GM13977 (cell line): ENCODE measurements around the gene STK38.

Experiments used
- DNase-seq: peaks from one replicate; pipeline ENCODE4 v3.0.0; 2012; ENCODE audit warnings: low spot score
- in situ Hi-C: fragments of 300-500 bp; cut with MboI; formaldehyde crosslinking; loops from one replicate; pipeline ENCODE4 v1.12.0; 2022; ENCODE audit warnings: low sequenced_read_pairs, low pct_unique_long_range_greater_than_20kb, mixed read lengths, inconsistent platforms; ENCODE audit not compliant: unreplicated experiment
- TF ChIP-seq, protein P1 (sequence below): IDR thresholded peaks from 2 replicates; pipeline ENCODE4 v1.5.1; 2012; ENCODE audit warnings: mild to moderate bottlenecking, control low read depth; ENCODE audit not compliant: insufficient read depth; ENCODE audit errors: extremely low read depth, missing control alignments

Gene STK38

DNA sequence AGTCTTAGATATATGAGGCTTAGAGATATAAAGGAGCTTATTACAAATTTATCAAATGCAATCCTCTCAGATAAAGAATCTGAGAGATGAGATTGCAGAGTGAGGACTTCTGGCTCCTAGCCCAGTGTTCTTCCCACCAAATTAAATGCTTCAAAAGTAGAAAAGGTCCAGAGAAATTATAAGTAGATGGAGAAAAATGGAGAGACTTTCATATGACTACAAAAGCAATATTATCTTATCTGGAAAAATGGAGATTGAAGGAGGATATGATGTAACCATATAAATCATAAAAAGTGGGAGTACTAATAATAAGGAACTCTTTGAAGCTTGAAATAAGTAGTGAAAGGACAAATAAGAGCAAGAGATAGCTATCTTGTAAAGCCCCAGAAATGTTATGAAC, 101.7 kb downstream of the STK38 start:
- in situ Hi-C loops, result no loop called here
- TF ChIP-seq, protein P1, sequence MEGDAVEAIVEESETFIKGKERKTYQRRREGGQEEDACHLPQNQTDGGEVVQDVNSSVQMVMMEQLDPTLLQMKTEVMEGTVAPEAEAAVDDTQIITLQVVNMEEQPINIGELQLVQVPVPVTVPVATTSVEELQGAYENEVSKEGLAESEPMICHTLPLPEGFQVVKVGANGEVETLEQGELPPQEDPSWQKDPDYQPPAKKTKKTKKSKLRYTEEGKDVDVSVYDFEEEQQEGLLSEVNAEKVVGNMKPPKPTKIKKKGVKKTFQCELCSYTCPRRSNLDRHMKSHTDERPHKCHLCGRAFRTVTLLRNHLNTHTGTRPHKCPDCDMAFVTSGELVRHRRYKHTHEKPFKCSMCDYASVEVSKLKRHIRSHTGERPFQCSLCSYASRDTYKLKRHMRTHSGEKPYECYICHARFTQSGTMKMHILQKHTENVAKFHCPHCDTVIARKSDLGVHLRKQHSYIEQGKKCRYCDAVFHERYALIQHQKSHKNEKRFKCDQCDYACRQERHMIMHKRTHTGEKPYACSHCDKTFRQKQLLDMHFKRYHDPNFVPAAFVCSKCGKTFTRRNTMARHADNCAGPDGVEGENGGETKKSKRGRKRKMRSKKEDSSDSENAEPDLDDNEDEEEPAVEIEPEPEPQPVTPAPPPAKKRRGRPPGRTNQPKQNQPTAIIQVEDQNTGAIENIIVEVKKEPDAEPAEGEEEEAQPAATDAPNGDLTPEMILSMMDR, result no peak
- no peak for DNase-seq

DNA sequence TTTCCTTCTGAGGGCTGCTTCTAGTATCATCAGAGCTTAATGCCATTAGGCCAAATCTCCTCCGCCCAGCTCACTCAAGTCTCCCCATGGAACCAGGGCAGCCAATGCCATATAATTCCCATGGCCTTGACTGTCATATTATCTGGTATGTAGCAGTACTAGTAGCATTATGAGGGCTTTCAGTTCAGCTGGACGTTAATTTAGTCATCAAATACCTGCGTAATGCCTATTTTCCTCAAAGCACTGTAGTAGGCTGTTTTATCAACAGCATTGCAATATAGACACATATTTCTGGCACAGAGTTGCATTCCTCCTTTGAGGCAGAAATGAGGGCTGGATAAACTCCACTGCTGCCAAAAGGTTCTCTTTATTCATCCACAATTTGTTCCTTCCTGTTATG, 102.8 kb downstream of the STK38 start:
- TF ChIP-seq, protein P1, result no peak
- DNase-seq, result peak; percentile 15
- in situ Hi-C loops, result no loop called here
